Measurements from ENCODE around the gene CDC7. TPM values are rescaled to one million over a fixed set of nuclear protein-coding genes. Genes with fewer than 3 reads are reported as not detected.

Gene CDC7
- total RNA-seq, 2 donors from 2014 or later = 0.52 to 0.90 TPM

- Histone ChIP-seq H3K9me3 (no peaks in the 10 kb centered on the region), H3K36me3 (no peaks in the 10 kb centered on the region), H3K27ac (no peak overlapping the region), H3K4me3 (no peak overlapping the region), H3K27me3 (no peaks in the 10 kb centered on the region), H3K4me1 (peaks cover 0 to 19% of the 10 kb centered on the region in 2 donors)
- TF ChIP-seq, protein P1, sequence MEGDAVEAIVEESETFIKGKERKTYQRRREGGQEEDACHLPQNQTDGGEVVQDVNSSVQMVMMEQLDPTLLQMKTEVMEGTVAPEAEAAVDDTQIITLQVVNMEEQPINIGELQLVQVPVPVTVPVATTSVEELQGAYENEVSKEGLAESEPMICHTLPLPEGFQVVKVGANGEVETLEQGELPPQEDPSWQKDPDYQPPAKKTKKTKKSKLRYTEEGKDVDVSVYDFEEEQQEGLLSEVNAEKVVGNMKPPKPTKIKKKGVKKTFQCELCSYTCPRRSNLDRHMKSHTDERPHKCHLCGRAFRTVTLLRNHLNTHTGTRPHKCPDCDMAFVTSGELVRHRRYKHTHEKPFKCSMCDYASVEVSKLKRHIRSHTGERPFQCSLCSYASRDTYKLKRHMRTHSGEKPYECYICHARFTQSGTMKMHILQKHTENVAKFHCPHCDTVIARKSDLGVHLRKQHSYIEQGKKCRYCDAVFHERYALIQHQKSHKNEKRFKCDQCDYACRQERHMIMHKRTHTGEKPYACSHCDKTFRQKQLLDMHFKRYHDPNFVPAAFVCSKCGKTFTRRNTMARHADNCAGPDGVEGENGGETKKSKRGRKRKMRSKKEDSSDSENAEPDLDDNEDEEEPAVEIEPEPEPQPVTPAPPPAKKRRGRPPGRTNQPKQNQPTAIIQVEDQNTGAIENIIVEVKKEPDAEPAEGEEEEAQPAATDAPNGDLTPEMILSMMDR (IDR thresholded peaks at IDR 0.05) = no peak
- no peak for DNase-seq (ENCODE audit: low spot score)
Measured at GRCh38 chr1:91552596-91552995, 51.9 kb downstream of the CDC7 start.

DNA sequence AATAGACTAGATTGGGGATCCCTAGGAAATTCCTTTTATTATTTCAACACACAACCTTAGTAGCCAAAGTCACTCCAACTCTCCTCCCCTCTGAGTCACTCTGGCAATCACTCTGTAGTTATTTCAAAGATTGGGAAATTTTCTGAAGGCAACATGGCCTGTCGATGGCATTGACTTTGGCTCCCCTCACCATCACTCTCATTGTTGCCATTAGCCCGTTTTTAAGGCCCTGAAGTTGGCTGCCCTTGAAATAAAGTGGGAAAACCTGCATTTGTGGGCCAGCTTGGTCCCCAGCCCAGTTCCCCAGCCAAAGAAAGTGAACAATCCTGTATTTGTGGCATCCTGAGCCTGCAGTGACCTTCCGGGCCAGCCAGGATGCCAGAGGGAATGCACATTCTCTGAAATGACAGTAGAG, 52.5 kb downstream of the CDC7 start:
- DNase-seq (ENCODE audit: low spot score) = no peak
- TF ChIP-seq, protein P1 (IDR thresholded peaks at IDR 0.05) = no peak

GRCh38 chr1:91555074-91555730, 54.6 kb downstream of the CDC7 start:
- H3K36me3 ChIP-seq = no peaks in the 10 kb centered on the region
- no peaks in the 10 kb centered on the region for H3K27me3 ChIP-seq
- no peaks in the 10 kb centered on the region for H3K9me3 ChIP-seq
- H3K27ac ChIP-seq = no peak overlapping the region
- peak; percentile 28 for DNase-seq (ENCODE audit: low spot score)
- H3K4me3 ChIP-seq = no peak overlapping the region
- TF ChIP-seq, protein P1 (IDR thresholded peaks at IDR 0.05) = peak; percentile 6 to 61
- peaks cover 0 to 19% of the 10 kb centered on the region in 2 donors for H3K4me1 ChIP-seq

More for the DNA sequence above, 52.5 kb downstream of the CDC7 start:
- Histone ChIP-seq H3K27me3 (no peaks in the 10 kb centered on the region), H3K36me3 (no peaks in the 10 kb centered on the region), H3K9me3 (no peaks in the 10 kb centered on the region), H3K27ac (peak overlapping the region in 1 of 2 donors; percentile 21), H3K4me3 (no peak overlapping the region), H3K4me1 (peaks cover 0 to 19% of the 10 kb centered on the region in 2 donors)

DNA sequence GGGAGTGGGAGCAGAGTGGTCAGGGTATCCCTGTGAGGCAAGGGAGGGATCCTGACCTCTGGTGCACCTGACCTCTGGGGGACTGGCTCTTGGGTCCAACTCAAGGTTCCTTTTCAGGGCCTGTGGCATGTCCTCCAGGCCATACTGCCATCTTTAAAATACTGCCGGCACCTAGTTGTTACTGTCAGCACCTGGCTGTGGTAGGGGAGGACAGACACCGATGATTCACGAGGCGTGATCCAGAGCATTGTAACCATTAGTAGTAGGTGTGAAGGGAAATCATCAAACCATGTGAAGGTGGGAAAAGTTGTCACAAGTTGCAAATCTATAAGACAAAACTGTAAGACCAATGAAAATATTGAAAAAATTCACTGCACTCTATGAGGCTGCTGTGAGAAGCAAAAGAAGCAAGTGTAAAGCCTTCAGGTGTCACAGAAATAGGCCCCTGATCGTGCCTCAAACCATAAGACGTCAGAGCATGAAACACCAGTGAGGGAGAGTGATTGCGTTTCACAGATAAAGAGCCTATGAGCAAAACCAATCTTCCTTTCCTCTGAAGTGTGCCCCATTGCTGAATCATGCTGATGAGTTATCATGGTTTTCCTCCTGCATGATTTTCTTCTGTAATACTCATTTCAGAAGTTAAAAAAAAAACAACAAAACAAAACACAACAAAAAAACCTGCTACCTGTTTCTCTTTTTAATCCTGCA, 55.3 kb downstream of the CDC7 start:
- H3K9me3 ChIP-seq = no peaks in the 10 kb centered on the region
- TF ChIP-seq, protein P1 (IDR thresholded peaks at IDR 0.05) = no peak
- no peak overlapping the region for H3K4me3 ChIP-seq
- no peak overlapping the region for H3K27ac ChIP-seq
- H3K27me3 ChIP-seq = no peaks in the 10 kb centered on the region
- no peaks in the 10 kb centered on the region for H3K36me3 ChIP-seq
- H3K4me1 ChIP-seq = peaks cover 0 to 19% of the 10 kb centered on the region in 2 donors
- peak; percentile 56 for DNase-seq (ENCODE audit: low spot score)

GRCh38 chr1:91556556-91556955, 55.9 kb downstream of the CDC7 start:
- no peak overlapping the region for H3K27ac ChIP-seq
- peaks cover 0 to 19% of the 10 kb centered on the region in 2 donors for H3K4me1 ChIP-seq
- H3K4me3 ChIP-seq = no peak overlapping the region
- no peaks in the 10 kb centered on the region for H3K27me3 ChIP-seq
- TF ChIP-seq, protein P1 (IDR thresholded peaks at IDR 0.05) = no peak
- no peaks in the 10 kb centered on the region for H3K36me3 ChIP-seq
- peak; percentile 28 for DNase-seq (ENCODE audit: low spot score)
- no peaks in the 10 kb centered on the region for H3K9me3 ChIP-seq
